CD14-positive monocyte (primary cell): Measurements from ENCODE around the gene ATP8B3. TPM values are rescaled to one million over a fixed set of nuclear protein-coding genes. Genes with fewer than 3 reads are reported as not detected.

Source experiments
- DNase-seq, 3 donors: peaks; one replicate each; pipeline ENCODE4 v3.0.0-alpha.2; 2011 to 2022
- H2AFZ ChIP-seq: 2 replicates; pipeline ENCODE4 v1.6.0; 2012; ENCODE audit warnings: mild to moderate bottlenecking, low read depth, low read length, inconsistent platforms; ENCODE audit not compliant: insufficient read depth, poor library complexity, severe bottlenecking
- H3K27ac ChIP-seq, 2 donors: 1 replicate in 1 of 2; 2 replicates in 1 of 2; pipeline ENCODE4 v1.5.1; 2012 to 2013; ENCODE audit warnings: low read length in 2 of 2, control low read depth in 1 of 2, inconsistent platforms in 1 of 2, low read depth in 1 of 2, mild to moderate bottlenecking in 1 of 2
- H3K27me3 ChIP-seq, 2 donors: one replicate each; pipeline versions ENCODE4 v1.6.0 to v1.6.1; 2011 to 2013; ENCODE audit warnings: low read length in 2 of 2; ENCODE audit not compliant: control insufficient read depth in 2 of 2, insufficient read depth in 2 of 2
- H3K36me3 ChIP-seq, 2 donors: replicated peaks in 1 of 2; 1 replicate in 1 of 2; 2 replicates in 1 of 2; pipeline versions ENCODE4 v1.5.1 to v1.6.1; 2012 to 2013; ENCODE audit warnings: low read length in 2 of 2, control low read depth in 1 of 2, inconsistent platforms in 1 of 2, mild to moderate bottlenecking in 1 of 2; ENCODE audit not compliant: insufficient read depth in 2 of 2, control insufficient read depth in 1 of 2
- H3K4me1 ChIP-seq, 2 donors: 1 replicate in 1 of 2; 2 replicates in 1 of 2; pipeline versions ENCODE4 v1.5.1 to v1.6.1; 2012 to 2013; ENCODE audit warnings: low read length in 2 of 2, control low read depth in 1 of 2, inconsistent platforms in 1 of 2, mild to moderate bottlenecking in 1 of 2, moderate library complexity in 1 of 2; ENCODE audit not compliant: insufficient read depth in 2 of 2, control insufficient read depth in 1 of 2
- H3K4me2 ChIP-seq: replicated peaks from 2 replicates; pipeline ENCODE3; 2012; ENCODE audit warnings: low read length, moderate library complexity, mild to moderate bottlenecking; ENCODE audit not compliant: poor library complexity, severe bottlenecking; ENCODE audit errors: extremely low read depth
- H3K4me3 ChIP-seq, 3 experiments: fragments of 200-600 bp in 1 of 3; sonication (generic) in 1 of 3; replicated peaks in 1 of 3; 1 replicate in 2 of 3; 2 replicates in 1 of 3; pipeline ENCODE4 v1.5.1; 2011 to 2013; ENCODE audit warnings: low read length in 3 of 3, mild to moderate bottlenecking in 3 of 3, control low read depth in 2 of 3, low read depth in 2 of 3, inconsistent platforms in 1 of 3, moderate library complexity in 1 of 3
- H3K79me2 ChIP-seq: 2 replicates; pipeline ENCODE4 v1.6.0; 2012; ENCODE audit warnings: mild to moderate bottlenecking, control low read depth, inconsistent platforms, low read length, moderate library complexity; ENCODE audit not compliant: insufficient read depth
- H3K9ac ChIP-seq: 2 replicates; pipeline ENCODE4 v1.6.0; 2017; ENCODE audit warnings: low read length, mild to moderate bottlenecking; ENCODE audit not compliant: insufficient read depth, poor library complexity, severe bottlenecking
- H3K9me3 ChIP-seq, 2 donors: replicated peaks in 1 of 2; 1 replicate in 1 of 2; 2 replicates in 1 of 2; pipeline versions ENCODE4 v1.5.1 to v1.6.1; 2012 to 2013; ENCODE audit warnings: low read length in 2 of 2, control low read depth in 1 of 2; ENCODE audit not compliant: control insufficient read depth in 1 of 2, insufficient read depth in 1 of 2
- H4K20me1 ChIP-seq: 2 replicates; pipeline ENCODE4 v1.6.0; 2012; ENCODE audit warnings: mild to moderate bottlenecking, low read length, control low read depth, moderate library complexity; ENCODE audit not compliant: insufficient read depth
- H3K27ac Mint-ChIP-seq, 7 donors: one replicate each; pipeline ENCODE4 v1.8.0; 2020; ENCODE audit warnings: mild to moderate bottlenecking in 7 of 7, mixed read lengths in 7 of 7, moderate library complexity in 6 of 7, inconsistent platforms in 2 of 7
- H3K27me3 Mint-ChIP-seq, 3 donors: one replicate each; pipeline ENCODE4 v1.8.0; 2021 to 2022; ENCODE audit warnings: low read depth in 3 of 3, mild to moderate bottlenecking in 3 of 3, mixed read lengths in 3 of 3, moderate library complexity in 3 of 3, inconsistent platforms in 1 of 3
- H3K36me3 Mint-ChIP-seq, 2 donors: one replicate each; pipeline ENCODE4 v1.8.0; 2020; ENCODE audit warnings: mixed read lengths in 2 of 2, inconsistent platforms in 1 of 2, mild to moderate bottlenecking in 1 of 2
- H3K4me1 Mint-ChIP-seq: one replicate; pipeline ENCODE4 v1.8.0; 2020; ENCODE audit warnings: mild to moderate bottlenecking, mixed read lengths
- H3K4me3 Mint-ChIP-seq, 2 donors: one replicate each; pipeline ENCODE4 v1.8.0; 2020; ENCODE audit warnings: mild to moderate bottlenecking in 2 of 2, mixed read lengths in 2 of 2, moderate library complexity in 1 of 2
- H3K9me3 Mint-ChIP-seq, 7 donors: one replicate each; pipeline ENCODE4 v1.8.0; 2020 to 2022; ENCODE audit warnings: mixed read lengths in 7 of 7, mild to moderate bottlenecking in 6 of 7, moderate library complexity in 6 of 7, inconsistent platforms in 2 of 7
- CTCF ChIP-seq: fragments of 200-600 bp; IDR thresholded peaks from one replicate; pipeline ENCODE4 v1.8.0; 2022; ENCODE audit warnings: antibody characterized with exemption, mild to moderate bottlenecking
- WGBS: methylation state at CpG from one replicate; pipeline ENCODE4 v1.1.5; 2013; ENCODE audit warnings: missing lambda C conversion rate; ENCODE audit not compliant: insufficient coverage; 5-methylcytosine and 5-hydroxymethylcytosine counted together
- intact Hi-C, 2 donors: fragments of 100-400 bp; cut with micrococcal nuclease; formaldehyde crosslinking; loops; one replicate each; pipeline versions ENCODE4 v1.15.0 to v1.15.1; 2023
- polyA plus RNA-seq, 3 donors: library from polyadenylated mRNA; depleted of rRNA in 1 of 3; unstranded in 2 of 3; stranded (reverse) in 1 of 3; fragments of 300-500 nt in 2 of 3; fragments of >200 nt in 1 of 3; fragmentation: Illumina TruSeq in 2 of 3; gene quantifications; 1 replicate in 2 of 3; 2 replicates in 1 of 3; pipeline ENCODE4 v1.2.3, GENCODE V29; 2012 to 2021

Gene ATP8B3
- polyA plus RNA-seq, 3 donors, result 1.6 to 8.2 (median 1.8) TPM

GRCh38 chr19:1844513-1845124, 32.5 kb upstream of the ATP8B3 start:
- peaks cover 91% of the 10 kb centered on the region for H4K20me1 ChIP-seq
- H3K4me1 ChIP-seq, result peaks cover 29 to 46% of the 10 kb centered on the region in 2 donors
- peaks cover 9 to 50% of the 10 kb centered on the region in 2 donors for H3K36me3 Mint-ChIP-seq
- H3K27ac ChIP-seq, result no peak overlapping the region
- WGBS, result 98% methylated on average over 17 of the region's 19 CpGs
- H3K4me3 Mint-ChIP-seq, result no peak overlapping the region
- DNase-seq, result no peak
- no peak for TF ChIP-seq CTCF
- intact Hi-C loops, result no loop called here
- H3K9me3 Mint-ChIP-seq, result no peaks in the 10 kb centered on the region
- H3K4me3 ChIP-seq, result no peak overlapping the region
- peaks cover 52% of the 10 kb centered on the region for H3K4me1 Mint-ChIP-seq
- H2AFZ ChIP-seq, result no peak overlapping the region
- peak overlapping the region in 2 of 7 donors; percentile 57 to 66 for H3K27ac Mint-ChIP-seq
- no peaks in the 10 kb centered on the region for H3K27me3 ChIP-seq
- H3K36me3 ChIP-seq, result peaks cover 11 to 30% of the 10 kb centered on the region in 2 donors
- H3K9ac ChIP-seq, result no peak overlapping the region
- H3K9me3 ChIP-seq, result no peaks in the 10 kb centered on the region
- peaks cover 86% of the 10 kb centered on the region for H3K79me2 ChIP-seq
- H3K27me3 Mint-ChIP-seq, result peaks cover 0 to 1% (median 0%) of the 10 kb centered on the region in 3 donors
- no peak overlapping the region for H3K4me2 ChIP-seq

- Histone ChIP-seq H3K36me3 (peaks cover 11 to 30% of the 10 kb centered on the region in 2 donors), H4K20me1 (peaks cover 94% of the 10 kb centered on the region), H3K79me2 (peaks cover 94% of the 10 kb centered on the region), H3K9ac (no peak overlapping the region), H3K4me2 (no peak overlapping the region), H3K27ac (no peak overlapping the region), H3K4me3 (no peak overlapping the region), H3K27me3 (no peaks in the 10 kb centered on the region), H3K4me1 (peaks cover 30 to 45% of the 10 kb centered on the region in 2 donors), H2AFZ (no peak overlapping the region), H3K9me3 (no peaks in the 10 kb centered on the region)
- Mint-ChIP-seq H3K27ac (peak overlapping the region in 1 of 7 donors; percentile 5), H3K9me3 (no peaks in the 10 kb centered on the region), H3K4me3 (no peak overlapping the region), H3K36me3 (peaks cover 9 to 51% of the 10 kb centered on the region in 2 donors), H3K27me3 (peaks cover 0 to 1% (median 0%) of the 10 kb centered on the region in 3 donors), H3K4me1 (peaks cover 53% of the 10 kb centered on the region)
- DNase-seq, result no peak
- TF ChIP-seq CTCF, result no peak
- intact Hi-C loops, result no loop called here
- WGBS, result 92% methylated on average over 22 of the region's 25 CpGs
These were observed 31.7 kb upstream of the ATP8B3 start for GRCh38 chr19:1843646-1844394.
